Esophagus squamous epithelium (tissue), 5 donors: ENCODE measurements around the gene RBM20. TPM values are rescaled to one million over a fixed set of nuclear protein-coding genes. Genes with fewer than 3 reads are reported as not detected.

Source experiments
- DNase-seq: peaks from one replicate; lab custom pipeline; 2025; lab: John Stamatoyannopoulos, UW
- H3K27ac ChIP-seq, 4 donors: fragments of 200-600 bp; sonication (generic); one replicate each; pipeline ENCODE4 v1.5.1; 2016 to 2019; ENCODE audit warnings: mild to moderate bottlenecking in 1 of 4
- H3K27me3 ChIP-seq, 4 donors: fragments of 200-600 bp; sonication (generic); 1 replicate in 3 of 4; 2 replicates in 1 of 4; pipeline versions ENCODE4 v1.5.1 to v1.6.0; 2017 to 2021; ENCODE audit warnings: antibody characterized with exemption in 1 of 4
- H3K36me3 ChIP-seq, 3 donors: fragments of 200-600 bp; sonication (generic); one replicate each; pipeline ENCODE4 v1.5.1; 2016 to 2019
- H3K4me1 ChIP-seq, 3 donors: fragments of 200-600 bp; sonication (generic); one replicate each; pipeline ENCODE4 v1.5.1; 2017 to 2019
- H3K4me3 ChIP-seq, 4 donors: fragments of 200-600 bp; sonication (generic); 1 replicate in 3 of 4; 2 replicates in 1 of 4; pipeline ENCODE4 v1.5.1; 2016 to 2019; ENCODE audit warnings: mild to moderate bottlenecking in 2 of 4, moderate library complexity in 1 of 4
- H3K9me3 ChIP-seq, 3 donors: fragments of 200-600 bp; sonication (generic); one replicate each; pipeline ENCODE4 v1.5.1; 2016 to 2019
- CTCF ChIP-seq, 6 experiments: fragments of 450-650 bp in 4 of 6; fragments of 200-600 bp in 2 of 6; sonication (generic) in 2 of 6; IDR thresholded peaks; one replicate each; pipeline ENCODE4 v1.5.1; 2016 to 2019; ENCODE audit warnings: antibody characterized with exemption in 6 of 6, mild to moderate bottlenecking in 4 of 6, moderate library complexity in 4 of 6
- POLR2A ChIP-seq, 4 donors: fragments of 450-650 bp; IDR thresholded peaks; one replicate each; pipeline ENCODE4 v1.6.1; 2017; ENCODE audit warnings: antibody characterized with exemption in 4 of 4, mild to moderate bottlenecking in 4 of 4, moderate library complexity in 3 of 4
- WGBS, 2 donors: methylation state at CpG; one replicate each; pipeline ENCODE4 v1.1.5; 2018; 5-methylcytosine and 5-hydroxymethylcytosine counted together
- intact Hi-C: fragments of 100-400 bp; cut with DNase I; formaldehyde crosslinking; loops from one replicate; pipeline ENCODE4 v1.15.0; 2022
- total RNA-seq, 4 donors: library from RNA; depleted of rRNA; stranded (reverse); fragments of >200 nt; gene quantifications; one replicate each; pipeline ENCODE4 v1.1.0, GENCODE V29; 2016
- donor health status: DM: yes; HTN: yes; CAD: no.

The RBM20 gene
- total RNA-seq, 4 donors from 2014 or later: 2.1 to 10.3 (median 3.7) TPM

DNA sequence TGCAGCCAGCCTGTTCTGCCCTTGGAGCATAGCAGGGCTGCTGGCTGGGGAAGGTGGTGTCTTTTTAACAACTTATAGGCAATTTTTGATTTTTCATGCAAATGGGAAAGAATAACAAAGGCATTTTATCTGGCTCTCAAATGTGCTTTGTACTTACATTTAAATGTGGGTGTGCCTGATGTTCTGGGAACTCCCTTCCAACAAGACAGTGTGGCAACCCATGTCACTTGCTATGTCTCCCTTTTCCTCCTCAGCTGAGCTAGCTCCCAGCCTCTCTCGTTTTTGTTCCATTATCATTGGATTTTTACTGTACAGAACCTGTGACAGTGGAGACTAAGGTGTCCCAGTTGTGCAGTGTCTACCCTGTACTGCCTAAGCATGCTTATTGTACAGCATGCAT lies 134.1 kb downstream of the RBM20 start:
- no peaks in the 10 kb centered on the region for H3K27me3 ChIP-seq
- no peaks in the 10 kb centered on the region for H3K9me3 ChIP-seq
- WGBS, 2 donors: 33 to 36% methylated on average over 1 of the region's 1 CpG
- no peak overlapping the region for H3K4me3 ChIP-seq
- DNase-seq: no peak
- H3K36me3 ChIP-seq: no peaks in the 10 kb centered on the region
- no peak for TF ChIP-seq CTCF (IDR thresholded peaks at IDR 0.05)
- TF ChIP-seq POLR2A (IDR thresholded peaks at IDR 0.05): no peak
- H3K4me1 ChIP-seq: peaks cover 0 to 29% (median 13%) of the 10 kb centered on the region in 3 donors
- H3K27ac ChIP-seq: no peak overlapping the region
- intact Hi-C loops: no loop called here

GRCh38 chr10:110779489-110779888 lies 135.4 kb downstream of the RBM20 start:
- Histone ChIP-seq H3K9me3 (no peaks in the 10 kb centered on the region), H3K4me1 (peaks cover 0 to 18% (median 3%) of the 10 kb centered on the region in 3 donors), H3K27me3 (no peaks in the 10 kb centered on the region), H3K36me3 (no peaks in the 10 kb centered on the region), H3K27ac (no peak overlapping the region), H3K4me3 (no peak overlapping the region)
- TF ChIP-seq POLR2A (IDR thresholded peaks at IDR 0.05) (no peak), CTCF (IDR thresholded peaks at IDR 0.05) (no peak)
- no peak for DNase-seq
- intact Hi-C loops: no loop called here
- 57 to 75% methylated on average over 3 of the region's 3 CpGs for WGBS, 2 donors

GRCh38 chr10:110780704-110781103 lies 136.6 kb downstream of the RBM20 start:
- intact Hi-C loops: no loop called here
- no peak for DNase-seq
- WGBS, 2 donors: 94% methylated on average over 6 to 7 of the region's 8 CpGs
- H3K27me3 ChIP-seq: no peaks in the 10 kb centered on the region
- H3K27ac ChIP-seq: no peak overlapping the region
- TF ChIP-seq CTCF (IDR thresholded peaks at IDR 0.05) (no peak), POLR2A (IDR thresholded peaks at IDR 0.05) (no peak)
- no peak overlapping the region for H3K4me3 ChIP-seq
- H3K36me3 ChIP-seq: no peaks in the 10 kb centered on the region
- no peaks in the 10 kb centered on the region for H3K9me3 ChIP-seq
- H3K4me1 ChIP-seq: peaks cover under 1 to 20% (median 1%) of the 10 kb centered on the region in 3 donors

- no peak for DNase-seq
- Histone ChIP-seq H3K4me1 (peaks cover 5 to 24% (median 6%) of the 10 kb centered on the region in 3 donors), H3K27ac (no peak overlapping the region), H3K9me3 (no peaks in the 10 kb centered on the region), H3K27me3 (no peaks in the 10 kb centered on the region), H3K36me3 (no peaks in the 10 kb centered on the region), H3K4me3 (no peak overlapping the region)
- TF ChIP-seq CTCF (IDR thresholded peaks at IDR 0.05) (no peak), POLR2A (IDR thresholded peaks at IDR 0.05) (no peak)
- intact Hi-C loops: no loop called here
- WGBS, 2 donors: 100% methylated on average over 2 of the region's 7 CpGs; no CpG with 5 or more reads in 1 of the 2 donors
Measured at GRCh38 chr10:110781139-110781538, 137.0 kb downstream of the RBM20 start.

DNA sequence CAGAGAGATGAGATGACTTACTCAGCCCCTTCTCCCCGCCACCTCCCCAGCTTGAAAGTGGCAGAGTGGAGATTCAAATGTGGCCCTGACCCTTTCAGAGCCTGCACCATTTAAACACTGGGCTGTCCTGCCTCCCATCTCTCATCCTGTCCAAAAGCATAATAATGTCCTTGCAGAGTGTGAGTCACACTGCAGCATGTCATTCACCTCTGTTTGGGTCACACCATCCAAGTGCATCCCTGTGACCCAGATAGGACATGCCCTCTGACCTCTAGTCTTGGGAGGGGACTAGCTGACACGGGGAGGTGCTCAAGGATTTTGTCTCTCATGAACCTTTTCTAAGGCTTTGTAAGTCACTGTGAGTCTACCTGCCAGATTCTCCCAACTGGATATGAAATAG lies 138.5 kb downstream of the RBM20 start:
- TF ChIP-seq POLR2A (IDR thresholded peaks at IDR 0.05) (no peak), CTCF (IDR thresholded peaks at IDR 0.05) (no peak)
- Histone ChIP-seq H3K4me1 (peaks cover 5 to 34% (median 12%) of the 10 kb centered on the region in 3 donors), H3K27ac (peak overlapping the region in 1 of 4 donors; percentile 58), H3K36me3 (no peaks in the 10 kb centered on the region), H3K9me3 (no peaks in the 10 kb centered on the region), H3K4me3 (no peak overlapping the region), H3K27me3 (no peaks in the 10 kb centered on the region)
- intact Hi-C loops: no loop called here
- WGBS, 2 donors: 78 to 95% methylated on average over 2 of the region's 2 CpGs
- no peak for DNase-seq
